ENCODE results near the gene P2RX6. TPM values are rescaled to one million over a fixed set of nuclear protein-coding genes. Genes with fewer than 3 reads are reported as not detected.

P2RX6 gene
- total and polyA plus RNA-seq, 9 of the 15 experiments (the other 6 are each of a cell fraction or from before 2014, with no cell fraction given) = 0.01 to 3.9 (median 1.5) TPM; not detected in 1

GRCh38 chr22:20980938-20981722 is 33.8 kb upstream of the P2RX6 start (continued):
- TF ChIP-seq MGA (IDR thresholded peaks at IDR 0.05) = no peak
- TF ChIP-seq ZNF324 (CRISPR knock-in tag; IDR thresholded peaks at IDR 0.05) = no peak
- TF ChIP-seq PCBP2 (IDR thresholded peaks at IDR 0.05; ENCODE audit: low read depth, low read length, poor library complexity, severe bottlenecking) = no peak
- no peak for TF ChIP-seq SIN3A (IDR thresholded peaks at IDR 0.05; ENCODE audit: borderline replicate concordance in 2 of 2, control insufficient read depth in 1 of 2, low read depth in 2 of 2, low read length in 2 of 2)
- no peak for TF ChIP-seq DLX4 (CRISPR knock-in tag; IDR thresholded peaks at IDR 0.05)
- TF ChIP-seq ZBTB43 (CRISPR knock-in tag; IDR thresholded peaks at IDR 0.05) = no peak
- no peak for TF ChIP-seq FOXM1 (IDR thresholded peaks at IDR 0.05; ENCODE audit: low read depth)
- TF ChIP-seq FOXM1 (CRISPR knock-in tag; IDR thresholded peaks at IDR 0.05; ENCODE audit: low read depth) = no peak
- peak; percentile 4; the same call in 1 of the 2 replicates for TF ChIP-seq KLF6 (CRISPR knock-in tag; IDR thresholded peaks at IDR 0.05; ENCODE audit: borderline replicate concordance)
- TF ChIP-seq HEY1 (CRISPR knock-in tag; IDR thresholded peaks at IDR 0.05; ENCODE audit: borderline replicate concordance) = no peak
- TF ChIP-seq XRCC4 (IDR thresholded peaks at IDR 0.05; ENCODE audit: extremely low read depth, insufficient read depth, insufficient read length) = no peak
- no peak for TF ChIP-seq SLC30A9 (CRISPR knock-in tag; IDR thresholded peaks at IDR 0.05)
- no peak for TF ChIP-seq SNAPC5 (CRISPR knock-in tag; IDR thresholded peaks at IDR 0.05)
- no peak for TF ChIP-seq ZNF24 (IDR thresholded peaks at IDR 0.05)

Measured in K562 (cell line).